NCI-H1092 (cell line): ENCODE measurements around the gene SUPT20HL2.
"Not testable (repeated sequence)": the region's sequence is repeated elsewhere in the genome, so short reads cannot be mapped to it uniquely, and the experiment has no call there.

ENCODE experiments used
- DNase-seq: peaks from one replicate; lab custom pipeline; 2025; lab: John Stamatoyannopoulos, UW

SUPT20HL2 gene

DNA sequence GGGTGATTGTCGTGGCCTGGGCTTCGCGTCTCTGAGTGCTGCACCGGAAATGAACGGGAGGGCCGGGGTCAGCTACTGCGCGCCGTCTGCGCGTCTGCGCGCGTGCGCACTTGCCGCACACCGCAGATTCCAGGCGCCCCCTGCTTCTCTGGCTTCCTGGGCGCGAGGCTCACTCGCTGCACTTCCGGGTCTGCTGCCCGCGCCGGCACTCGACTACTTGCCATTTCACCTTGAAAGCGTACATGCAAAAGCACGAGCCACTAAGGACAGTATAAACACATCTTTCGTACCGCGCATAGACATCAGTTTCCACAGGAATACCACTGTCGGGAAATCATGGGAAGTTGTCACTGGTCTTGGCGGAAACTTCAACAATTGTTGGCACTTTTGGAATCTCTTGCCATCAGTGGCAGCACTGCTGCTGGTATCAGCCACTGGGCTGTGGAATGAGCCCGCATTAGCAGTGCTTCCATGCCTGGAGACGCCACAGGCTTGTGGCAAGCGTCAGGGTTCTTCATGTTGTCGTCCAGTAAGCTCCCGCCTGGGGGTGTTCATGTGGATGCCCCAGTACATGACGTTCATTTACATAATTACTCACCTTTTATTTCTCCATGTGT, at the start of gene SUPT20HL2:
Gene SUPT20HL2, minus strand, starts transcription at position 51 of the 617 bp plus-strand sequence. CDS start 754 bp downstream, outside the sequence.
- no peak for DNase-seq

DNA sequence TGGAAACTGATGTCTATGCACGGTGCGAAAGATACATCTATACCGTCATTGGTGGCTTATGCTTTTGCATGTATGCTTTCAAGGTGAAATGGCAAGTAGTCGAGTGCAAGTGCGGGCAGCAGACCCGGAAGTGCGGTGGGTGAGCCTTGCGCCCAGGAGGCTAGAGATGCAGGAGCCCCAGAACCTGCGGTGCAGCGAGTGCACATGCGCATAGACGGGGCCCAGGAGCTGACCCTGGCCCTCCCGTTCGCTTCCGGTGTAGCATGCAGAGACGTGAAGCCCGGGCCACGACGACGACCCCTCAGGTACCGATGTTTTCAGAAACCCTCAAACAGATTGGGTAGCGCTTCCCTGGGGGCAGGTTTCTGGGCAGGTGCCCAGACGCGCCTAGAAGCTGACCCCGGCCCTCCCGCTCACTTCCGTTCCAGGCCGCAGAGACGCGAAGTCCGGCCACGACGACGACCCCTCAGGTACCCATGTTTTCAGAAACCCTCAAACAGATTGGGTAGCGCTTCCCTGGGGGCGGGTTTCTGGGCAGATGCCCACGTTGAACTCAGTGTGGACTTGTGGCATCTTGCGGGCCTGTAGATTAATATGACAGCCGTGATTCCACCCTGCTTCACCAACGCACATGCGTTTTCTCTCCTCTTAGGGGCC, 48.3 kb upstream of the SUPT20HL2 start:
- not testable (repeated sequence) for DNase-seq

DNA sequence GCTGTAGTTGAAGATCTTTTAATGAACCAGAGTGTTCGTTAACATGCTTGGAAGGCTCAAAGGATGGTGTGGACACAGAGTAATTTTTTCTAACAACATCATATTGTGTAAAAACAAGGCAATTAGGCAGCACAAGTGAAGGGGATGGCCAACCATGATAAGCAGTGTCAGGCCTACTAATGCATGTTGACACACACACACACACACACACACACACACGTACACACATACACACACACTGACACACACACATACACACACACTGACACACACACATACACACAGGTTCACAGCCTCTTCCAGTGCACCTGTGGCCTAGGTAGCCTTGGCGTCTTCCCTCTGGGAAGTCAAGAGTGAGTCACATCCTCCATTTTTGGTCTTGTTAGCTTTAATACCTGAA, 46.4 kb upstream of the SUPT20HL2 start, which contains the start of gene SUPT20HL1:
Gene SUPT20HL1, plus strand, starts transcription at position 368 of the 400 bp plus-strand sequence. CDS start 2,122 bp downstream, outside the sequence.
- no peak for DNase-seq

DNA sequence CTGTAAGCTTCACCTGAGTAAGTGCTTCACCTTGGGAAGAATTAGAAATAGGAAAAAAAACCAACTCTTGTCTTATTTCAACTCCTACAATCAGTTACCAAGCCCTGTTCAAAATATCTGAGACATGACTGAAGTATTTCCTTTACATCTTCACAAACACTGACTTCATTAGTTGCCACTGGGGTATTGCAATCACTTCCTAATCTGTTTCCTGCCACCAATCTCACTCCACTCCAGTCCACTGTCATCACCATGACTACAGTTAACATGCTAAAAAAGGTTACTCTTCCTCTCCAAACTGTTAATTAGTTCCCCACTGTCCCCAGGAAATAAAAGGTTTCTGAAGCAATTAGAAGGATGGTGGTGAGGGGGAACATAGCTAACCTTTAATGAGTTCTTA, 43.2 kb upstream of the SUPT20HL2 start:
- DNase-seq: no peak

DNA sequence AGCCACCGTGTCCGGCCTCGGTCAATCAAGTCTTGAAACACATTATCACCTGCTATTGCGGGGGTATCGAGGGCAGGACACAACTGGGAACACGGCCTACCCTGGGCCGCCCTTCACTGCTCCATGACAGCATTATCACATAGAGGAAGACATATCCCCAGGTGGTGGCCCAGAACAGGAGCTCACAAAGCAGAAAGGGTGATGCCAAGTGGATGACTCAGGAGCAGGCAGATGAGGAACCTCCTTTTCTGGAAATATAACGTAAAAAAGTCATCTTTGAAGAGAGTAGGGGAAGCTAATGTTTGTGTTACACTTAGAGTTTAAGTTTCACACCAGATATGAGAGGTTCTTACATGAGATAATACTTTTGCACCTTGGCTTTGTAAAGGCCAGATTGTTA, 41.2 kb upstream of the SUPT20HL2 start:
- no peak for DNase-seq

DNA sequence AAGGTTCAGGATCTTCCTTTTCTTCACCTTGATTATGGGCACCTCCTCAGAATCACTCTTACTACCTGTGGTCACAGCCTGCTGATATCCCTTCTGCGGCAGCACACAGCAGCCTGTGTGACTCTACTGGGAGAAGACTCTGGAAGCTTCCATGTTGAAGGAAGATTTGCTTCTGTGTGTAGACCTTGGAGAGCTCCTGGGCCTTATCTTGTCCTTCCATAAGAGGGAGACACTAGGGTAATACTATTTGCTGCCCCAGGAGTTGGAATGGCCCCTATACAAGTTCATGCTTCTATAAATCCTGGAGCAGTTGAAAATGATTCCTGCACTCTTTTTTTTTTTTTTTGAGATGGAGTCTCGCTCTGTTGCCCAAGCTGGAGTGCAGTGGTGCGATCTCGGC, 36.3 kb upstream of the SUPT20HL2 start:
- DNase-seq: no peak

DNA sequence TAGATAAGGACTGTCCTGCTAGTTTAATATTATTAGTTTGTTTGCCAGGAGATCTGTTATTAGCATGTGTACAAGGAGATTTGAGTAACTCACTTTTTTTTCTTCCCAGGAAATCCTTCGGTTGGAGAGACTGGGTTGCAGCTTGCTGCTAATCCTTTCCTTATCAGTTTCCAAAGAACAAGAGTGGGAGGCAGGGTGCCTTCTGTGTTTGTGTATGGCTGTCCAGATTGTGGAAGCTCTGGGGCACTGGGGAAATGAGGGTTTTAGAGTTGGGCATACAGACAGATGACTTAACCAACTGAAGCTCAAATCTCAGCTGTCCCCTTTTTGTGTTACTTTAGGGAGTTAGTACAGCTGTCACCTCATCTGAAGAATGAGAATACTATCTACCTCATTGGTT, 34.0 kb upstream of the SUPT20HL2 start:
- DNase-seq: no peak

DNA sequence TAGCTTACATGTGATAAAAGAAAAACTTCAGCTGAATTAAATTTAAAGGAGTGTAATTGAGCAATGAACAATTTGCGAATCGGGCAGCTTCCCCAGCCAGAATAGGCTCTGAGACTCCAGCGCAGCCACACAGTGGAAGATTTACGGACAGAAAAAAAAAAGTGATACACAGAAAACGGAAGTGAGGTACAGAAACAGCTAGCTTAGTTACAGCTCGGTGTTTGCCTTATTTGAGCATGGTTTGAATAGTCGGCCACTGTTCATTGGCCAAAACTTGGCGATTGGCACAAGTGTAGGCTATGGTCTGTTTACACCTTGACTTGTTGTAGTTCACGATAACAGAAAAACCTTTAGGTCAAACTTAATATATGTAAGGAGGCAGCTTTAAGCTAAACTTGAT, 29.9 kb upstream of the SUPT20HL2 start:
- no peak for DNase-seq

DNA sequence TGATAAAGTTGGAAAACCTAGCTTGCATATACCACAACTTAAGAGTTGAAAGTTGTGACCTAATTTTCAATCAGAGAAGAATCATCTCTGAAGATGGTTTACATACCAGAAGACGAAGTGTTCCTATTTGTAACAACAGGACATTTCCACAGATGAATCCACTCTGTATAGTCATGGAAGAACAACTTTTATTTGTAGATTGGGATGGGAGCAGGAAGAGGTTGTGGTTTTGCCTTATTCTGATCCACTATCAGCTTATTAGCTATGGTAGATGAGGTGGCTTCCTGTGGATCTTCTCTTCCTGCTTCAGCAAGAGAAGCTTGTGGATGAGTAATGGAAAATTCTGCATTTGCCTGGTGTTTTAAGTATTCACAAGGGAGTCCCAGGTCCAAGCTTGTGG, 27.9 kb upstream of the SUPT20HL2 start:
- DNase-seq: no peak

DNA sequence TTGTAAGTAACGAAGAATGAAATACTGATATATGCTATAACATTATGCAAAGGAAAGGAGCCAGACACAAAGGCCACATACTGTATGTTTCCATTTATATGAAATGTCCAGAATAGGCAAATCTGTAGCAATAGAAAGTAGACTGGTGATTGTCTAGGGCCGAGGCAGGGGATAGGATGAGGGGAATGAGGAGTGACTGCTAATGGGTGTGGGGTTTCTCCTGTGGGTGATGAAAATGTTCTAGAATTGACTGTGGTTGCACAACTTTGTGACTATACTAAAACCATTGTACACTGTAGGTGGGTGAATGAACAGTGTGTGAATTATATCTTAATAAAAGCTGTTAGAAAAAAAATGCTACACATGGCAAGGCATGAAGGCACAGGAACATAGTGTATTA, 26.6 kb upstream of the SUPT20HL2 start:
- DNase-seq: no peak

DNA sequence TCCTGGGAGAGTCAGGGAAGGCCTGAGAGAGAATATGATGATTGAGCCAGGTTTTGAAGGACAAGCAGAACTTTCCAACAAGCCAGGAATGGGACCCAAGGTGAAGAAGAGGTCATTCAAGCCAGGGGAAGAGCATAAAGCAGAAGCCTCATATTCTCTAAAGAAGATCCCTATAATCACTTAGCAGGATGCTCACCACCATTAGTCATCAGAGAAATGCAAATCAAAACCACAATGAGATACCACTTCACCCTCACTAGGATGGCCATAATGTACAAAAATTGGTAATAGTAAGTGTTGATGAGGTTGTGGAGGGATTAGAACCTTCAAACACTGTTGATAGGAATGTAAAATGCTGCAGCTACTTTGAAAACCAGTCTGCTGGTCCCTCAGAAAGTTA, 26.0 kb upstream of the SUPT20HL2 start:
- no peak for DNase-seq

DNA sequence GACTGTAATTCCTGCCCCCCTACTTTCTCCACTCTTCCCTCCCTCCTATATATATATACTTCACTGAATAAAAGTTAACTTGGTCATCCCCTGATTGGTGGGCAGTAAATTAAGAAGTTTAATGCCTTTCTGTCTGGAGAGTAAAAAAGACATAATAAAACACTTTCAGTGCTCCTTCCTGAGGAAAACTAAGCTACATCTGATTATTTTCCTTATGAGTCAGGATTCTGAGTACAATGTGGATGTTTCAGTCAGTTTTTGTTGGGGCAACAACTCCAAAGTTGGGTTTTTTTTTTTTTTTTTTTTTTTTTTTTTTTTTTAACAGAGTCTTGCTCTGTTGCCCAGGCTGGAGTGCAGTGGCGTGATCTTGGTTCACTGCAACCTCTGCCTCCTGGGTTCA, 22.0 kb upstream of the SUPT20HL2 start:
- DNase-seq: no peak

DNA sequence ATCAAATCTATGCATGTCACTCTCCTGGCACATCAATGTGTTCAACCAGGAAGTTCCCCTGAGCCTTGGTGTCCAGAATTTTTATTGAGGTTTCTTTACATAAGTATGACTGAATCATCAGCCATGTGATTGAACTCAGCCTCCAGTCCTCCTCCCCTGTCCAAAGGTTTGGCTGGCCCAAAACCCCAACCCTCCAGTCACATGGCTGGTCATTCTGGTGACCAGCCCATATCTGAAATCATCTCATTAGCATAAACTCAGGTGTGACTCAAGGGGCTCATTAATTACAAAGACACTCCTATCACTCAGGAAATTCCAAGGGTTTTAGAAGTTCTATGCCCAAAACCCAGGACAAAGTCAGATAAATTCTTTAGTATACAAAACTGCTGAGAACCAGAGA, 20.6 kb upstream of the SUPT20HL2 start:
- no peak for DNase-seq

DNA sequence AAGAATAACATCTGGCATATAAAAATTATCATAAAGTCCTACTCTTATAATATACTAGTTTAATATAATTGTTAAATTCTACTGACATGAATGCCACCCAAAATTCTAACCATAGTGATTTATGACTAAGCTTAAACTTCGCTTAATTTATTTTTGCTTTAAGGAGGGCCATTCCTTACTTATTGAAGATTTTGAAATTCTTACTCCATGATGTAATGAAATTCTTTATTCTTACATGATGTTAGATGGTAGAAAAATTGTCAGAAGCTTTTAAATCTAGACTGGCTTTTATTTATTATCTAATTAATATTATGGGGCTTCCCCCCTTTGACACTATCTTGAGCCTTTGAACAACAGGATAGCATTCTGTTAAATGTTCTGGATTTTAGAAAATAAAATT, 19.5 kb upstream of the SUPT20HL2 start:
- DNase-seq: no peak

DNA sequence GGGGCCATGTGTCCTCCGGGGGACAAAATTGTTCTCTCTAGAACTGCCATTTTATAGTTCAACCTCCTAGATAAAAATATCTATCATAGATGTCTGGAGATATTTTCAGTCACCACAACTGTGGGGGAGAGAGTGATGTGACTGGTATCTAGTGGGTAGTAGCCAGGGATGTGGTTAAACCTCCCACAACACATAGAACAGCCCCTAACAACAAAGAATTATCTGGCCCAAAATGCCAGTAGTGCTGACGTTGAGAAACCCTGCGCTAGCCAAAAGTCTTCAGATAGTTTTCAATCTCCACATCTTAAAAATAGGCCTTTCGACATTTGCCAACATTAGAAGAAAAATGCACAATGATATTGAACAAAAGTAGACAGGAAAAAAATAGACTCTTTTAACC, 19.0 kb upstream of the SUPT20HL2 start:
- DNase-seq: no peak

DNA sequence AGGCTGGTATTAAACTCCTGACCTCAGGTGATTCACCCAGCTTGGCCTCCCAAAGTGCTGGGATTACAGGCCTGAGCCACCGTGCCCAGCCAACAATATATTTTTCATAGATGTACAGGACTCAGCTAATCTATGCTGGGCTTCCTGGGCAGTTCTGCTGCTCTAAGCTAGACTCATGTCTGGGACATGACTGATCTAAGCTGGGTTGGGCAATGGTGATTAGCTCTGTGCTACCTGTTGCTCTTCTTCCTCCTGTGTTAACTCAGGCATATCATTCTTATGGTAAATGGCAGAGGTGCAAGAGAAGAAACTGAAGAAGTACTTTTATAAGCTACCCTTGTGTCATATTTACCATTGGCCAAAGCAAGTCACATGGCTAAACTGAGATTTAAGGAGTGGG, 11.4 kb upstream of the SUPT20HL2 start:
- no peak for DNase-seq

DNA sequence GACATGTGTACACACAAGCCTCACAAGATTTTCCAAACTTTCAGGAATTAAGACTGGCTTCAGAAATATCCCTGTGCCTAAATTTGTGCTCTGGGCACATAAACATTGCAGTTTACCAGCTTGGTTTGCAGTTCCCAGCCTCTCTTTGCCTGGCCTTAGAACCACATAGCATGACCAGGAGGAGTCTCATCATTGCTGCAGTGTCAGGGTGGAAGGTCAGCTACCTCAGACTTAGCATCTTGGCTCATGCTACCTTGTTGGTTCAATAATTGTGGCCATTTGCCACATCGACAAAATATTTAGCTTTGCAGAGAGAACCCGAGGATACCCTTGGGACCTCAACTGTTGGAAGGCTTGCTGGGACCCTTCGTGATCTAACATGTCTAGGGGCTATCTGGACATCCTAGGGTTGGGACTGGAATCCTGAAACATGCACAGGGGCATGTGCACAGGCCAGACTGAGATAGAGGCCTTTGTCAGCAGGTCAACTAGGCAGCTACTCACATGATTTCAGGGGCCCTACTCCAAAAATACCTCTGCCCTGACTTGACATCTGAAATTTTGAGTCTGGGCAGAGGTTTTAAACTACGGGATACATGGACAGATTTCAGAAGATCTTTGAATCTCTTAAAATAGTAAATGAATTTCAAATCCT, 8.0 kb upstream of the SUPT20HL2 start:
- no peak for DNase-seq

DNA sequence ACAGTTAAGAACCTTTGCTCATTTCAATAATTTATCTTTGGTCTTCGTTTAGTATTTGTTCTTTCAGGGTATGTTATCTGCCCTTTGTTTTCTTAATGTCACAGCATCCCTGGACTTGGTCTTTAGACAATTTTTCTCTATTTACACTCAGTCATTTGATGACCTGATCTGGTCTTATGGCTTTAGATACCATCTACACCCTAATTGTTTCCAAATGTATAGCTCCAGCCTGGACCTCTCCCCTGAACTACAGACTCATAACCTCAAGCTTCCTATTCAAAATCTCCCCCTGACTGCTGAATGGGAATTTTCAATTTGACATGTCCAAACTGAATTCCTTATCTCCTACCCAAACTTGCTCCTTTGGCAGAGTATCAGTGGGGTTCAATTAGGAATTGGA, 3.7 kb upstream of the SUPT20HL2 start:
- DNase-seq: no peak

DNA sequence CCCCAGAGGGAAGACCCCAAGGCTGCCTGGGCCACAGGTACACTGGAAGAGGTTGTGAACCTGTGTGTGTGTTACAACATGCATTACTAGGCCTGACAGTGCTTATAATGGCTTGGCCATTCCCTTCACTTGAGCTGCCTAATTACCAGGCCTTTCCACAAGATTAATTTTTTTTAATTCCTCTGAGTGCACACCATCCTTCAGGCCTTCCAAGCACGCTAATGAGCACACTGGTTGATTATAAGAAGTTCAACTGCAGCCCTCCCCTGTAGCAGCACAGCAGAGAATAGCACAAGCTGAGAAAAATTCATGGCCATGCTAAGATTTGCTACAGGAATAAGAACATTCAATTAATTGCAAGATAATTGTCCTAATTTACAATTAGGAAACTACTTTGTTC, 2.2 kb upstream of the SUPT20HL2 start:
- DNase-seq: no peak

DNA sequence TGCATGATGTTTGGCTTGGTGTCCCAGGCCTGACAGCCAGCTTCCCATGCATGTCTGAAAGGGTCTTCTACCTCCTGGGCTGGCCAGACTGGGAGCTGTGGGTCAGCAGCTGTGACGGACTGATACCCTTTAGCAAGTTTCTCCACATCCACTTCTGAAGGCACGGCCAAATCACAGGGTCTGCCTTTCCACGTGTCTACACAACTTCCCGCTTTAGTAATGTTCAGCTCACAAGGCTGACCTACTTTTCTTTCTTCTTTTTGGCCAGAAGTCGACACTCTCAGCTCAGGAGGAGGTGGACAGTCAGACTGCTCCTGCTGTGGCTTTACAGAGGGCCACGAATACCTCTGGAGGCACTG, 1.6 kb downstream of the SUPT20HL2 start:
- not testable (repeated sequence) for DNase-seq

DNA sequence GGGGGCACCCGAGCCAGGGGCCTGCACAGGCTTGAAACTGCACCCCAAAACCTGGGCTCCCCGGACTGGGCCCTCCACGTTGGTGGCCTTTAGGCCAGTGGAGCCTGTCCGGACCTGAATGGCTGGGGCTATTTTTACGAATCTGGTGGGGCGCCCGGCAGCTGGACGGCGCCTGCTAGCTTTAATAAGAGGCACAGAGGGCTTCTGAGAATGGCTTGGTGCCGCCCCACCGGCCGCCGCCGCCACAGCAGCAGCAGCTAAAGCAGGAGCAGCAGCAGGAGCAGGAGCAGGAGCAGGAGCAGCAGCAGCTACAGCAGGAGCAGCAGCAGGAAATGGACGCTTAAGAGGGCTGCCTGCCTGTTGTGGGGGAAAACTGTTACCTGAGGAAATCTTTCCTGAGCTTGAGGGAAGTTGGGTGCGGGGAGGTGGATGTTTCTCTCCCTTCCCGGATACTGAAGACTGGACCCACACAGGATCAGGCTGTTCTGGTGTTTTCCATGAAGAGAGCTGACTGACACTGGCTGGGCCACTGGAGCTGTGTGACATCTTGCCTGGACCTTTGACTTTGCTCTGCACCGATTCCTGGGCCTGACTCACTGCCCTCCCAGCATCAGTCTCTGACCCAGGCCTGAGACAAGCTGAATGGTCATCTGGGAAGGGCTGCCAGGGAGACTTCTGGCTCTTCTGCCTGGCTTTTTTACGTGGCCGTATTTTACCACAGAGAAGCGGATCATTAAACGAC, 2.2 kb downstream of the SUPT20HL2 start:
- not testable (repeated sequence) for DNase-seq

DNA sequence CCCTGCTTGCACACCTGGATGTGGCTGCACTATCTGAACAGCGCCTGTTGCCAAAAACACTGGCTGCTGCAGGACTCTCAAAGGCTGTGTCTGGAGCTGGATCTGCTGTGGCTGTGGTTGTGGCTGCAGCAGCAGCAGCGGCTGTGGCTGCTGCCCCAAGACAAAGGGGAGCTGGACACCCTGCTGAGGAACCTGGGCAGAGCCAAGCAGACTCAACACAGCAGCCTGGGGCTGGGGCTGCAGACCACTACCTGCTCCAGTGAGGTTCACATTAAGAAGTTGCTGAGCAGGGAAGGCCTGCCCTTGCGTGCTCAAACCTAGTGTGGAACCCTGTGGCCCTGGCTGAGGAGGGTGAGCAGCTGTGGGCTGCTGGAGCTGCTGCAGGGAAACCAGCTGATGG, 3.0 kb downstream of the SUPT20HL2 start:
- DNase-seq: not testable (repeated sequence)
